ENCODE data around the gene GNB4.

DNA sequence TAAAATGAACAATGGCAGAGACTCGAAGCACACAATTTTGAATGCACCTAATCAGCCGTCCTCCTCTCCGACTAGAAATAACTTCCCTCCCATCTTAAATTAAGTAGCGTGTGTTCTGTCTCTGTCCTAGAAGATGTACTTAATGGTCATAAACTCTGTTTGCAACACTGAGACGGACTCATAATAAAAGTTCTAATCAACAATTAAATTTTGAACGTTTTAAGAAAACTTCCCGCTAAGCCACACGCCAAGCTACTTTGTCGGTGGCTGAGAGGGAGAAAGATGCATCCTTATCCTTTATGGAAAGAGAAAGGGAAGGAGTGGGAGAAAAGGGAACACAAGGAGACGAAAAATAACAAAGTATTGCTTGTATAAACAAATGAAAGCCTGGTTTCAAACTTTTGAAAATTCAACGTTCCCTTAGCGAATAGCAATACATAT, 989 bp downstream of the GNB4 start:
- TF ChIP-seq CTCF (IDR thresholded peaks at IDR 0.05) (no peak), SMAD3 (CRISPR knock-in tag; IDR thresholded peaks at IDR 0.05; ENCODE audit: borderline replicate concordance) (no peak), NR3C1 (CRISPR knock-in tag; conservative IDR thresholded peaks at IDR 0.05; ENCODE audit: low read depth) (no peak)
- TF ChIP-seq, protein P1, sequence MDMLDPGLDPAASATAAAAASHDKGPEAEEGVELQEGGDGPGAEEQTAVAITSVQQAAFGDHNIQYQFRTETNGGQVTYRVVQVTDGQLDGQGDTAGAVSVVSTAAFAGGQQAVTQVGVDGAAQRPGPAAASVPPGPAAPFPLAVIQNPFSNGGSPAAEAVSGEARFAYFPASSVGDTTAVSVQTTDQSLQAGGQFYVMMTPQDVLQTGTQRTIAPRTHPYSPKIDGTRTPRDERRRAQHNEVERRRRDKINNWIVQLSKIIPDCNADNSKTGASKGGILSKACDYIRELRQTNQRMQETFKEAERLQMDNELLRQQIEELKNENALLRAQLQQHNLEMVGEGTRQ (CRISPR knock-in tag; IDR thresholded peaks at IDR 0.05), result no peak
